ENCODE data around the gene PCDHB8.
A peak's percentile ranks its signal among the peaks of the same experiment; 100 is the strongest.
"Not testable (repeated sequence)": the region's sequence is repeated elsewhere in the genome, so short reads cannot be mapped to it uniquely, and the experiment has no call there.

The PCDHB8 gene

GRCh38 chr5:141184117-141184855, 6.7 kb downstream of the PCDHB8 start:
- not testable (repeated sequence) for DNase-seq

DNA sequence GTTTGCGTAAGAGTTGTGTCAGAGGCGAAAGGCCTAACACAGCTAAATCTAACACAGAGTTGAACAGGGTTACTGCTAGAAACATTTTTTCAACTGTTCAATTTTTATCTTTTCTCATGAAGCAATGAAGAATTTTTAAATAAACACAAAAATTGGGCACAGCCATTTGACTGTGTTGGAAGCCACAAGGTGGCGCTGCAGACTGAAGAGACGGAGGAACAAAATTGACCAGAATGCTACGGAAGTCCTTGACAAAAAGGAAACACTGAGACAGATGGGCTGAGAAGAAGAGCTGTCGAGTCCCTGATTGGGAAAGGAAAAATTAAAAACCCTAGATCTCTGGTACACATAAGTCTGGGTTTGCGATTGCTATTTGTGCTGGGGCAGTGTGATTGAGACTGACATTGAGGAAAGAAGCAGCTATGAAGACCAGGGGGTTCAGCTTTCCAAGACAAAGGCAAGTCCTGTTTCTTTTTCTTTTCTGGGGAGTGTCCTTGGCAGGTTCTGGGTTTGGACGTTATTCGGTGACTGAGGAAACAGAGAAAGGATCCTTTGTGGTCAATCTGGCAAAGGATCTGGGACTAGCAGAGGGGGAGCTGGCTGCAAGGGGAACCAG, 9.4 kb downstream of the PCDHB8 start, which contains the start of gene PCDHB9:
Gene PCDHB9 (plus strand): TSS at position 265 of the 616 bp plus-strand sequence. CDS start 158 bp downstream, at position 423.
- peak; percentile 14 for DNase-seq

- not testable (repeated sequence) for DNase-seq
Observed at GRCh38 chr5:141188682-141189081, 11.1 kb downstream of the PCDHB8 start.

GRCh38 chr5:141189131-141189530, 11.5 kb downstream of the PCDHB8 start:
- not testable (repeated sequence) for DNase-seq

GRCh38 chr5:141192110-141192725, 14.6 kb downstream of the PCDHB8 start, which contains the start of gene PCDHB10:
TSS of gene PCDHB10 (plus strand) at chr5:141192353. CDS start at chr5:141192553, 200 bp downstream.
- DNase-seq = peak; percentile 9

GRCh38 chr5:141194332-141194731, 16.7 kb downstream of the PCDHB8 start:
- DNase-seq = not testable (repeated sequence)

DNA sequence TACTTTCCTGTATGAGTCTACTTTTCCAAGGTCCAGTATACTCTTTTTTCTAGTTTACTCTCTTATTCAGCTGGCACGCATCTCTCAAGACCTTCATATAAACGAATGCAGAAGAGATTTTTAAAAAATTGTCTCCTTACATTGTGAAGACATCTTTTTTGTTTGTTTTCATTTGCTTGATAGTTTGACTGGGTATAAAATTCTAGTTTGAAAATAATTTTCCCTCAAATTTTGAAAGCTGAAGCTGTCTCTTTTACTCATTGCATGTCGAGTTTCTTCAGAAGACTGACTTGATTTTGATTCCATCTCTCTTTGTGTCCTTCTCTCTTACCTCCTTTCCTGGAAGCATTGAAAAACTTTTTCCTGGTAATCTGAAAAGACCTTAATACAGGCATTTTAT, 18.8 kb downstream of the PCDHB8 start:
- DNase-seq = no peak

DNA sequence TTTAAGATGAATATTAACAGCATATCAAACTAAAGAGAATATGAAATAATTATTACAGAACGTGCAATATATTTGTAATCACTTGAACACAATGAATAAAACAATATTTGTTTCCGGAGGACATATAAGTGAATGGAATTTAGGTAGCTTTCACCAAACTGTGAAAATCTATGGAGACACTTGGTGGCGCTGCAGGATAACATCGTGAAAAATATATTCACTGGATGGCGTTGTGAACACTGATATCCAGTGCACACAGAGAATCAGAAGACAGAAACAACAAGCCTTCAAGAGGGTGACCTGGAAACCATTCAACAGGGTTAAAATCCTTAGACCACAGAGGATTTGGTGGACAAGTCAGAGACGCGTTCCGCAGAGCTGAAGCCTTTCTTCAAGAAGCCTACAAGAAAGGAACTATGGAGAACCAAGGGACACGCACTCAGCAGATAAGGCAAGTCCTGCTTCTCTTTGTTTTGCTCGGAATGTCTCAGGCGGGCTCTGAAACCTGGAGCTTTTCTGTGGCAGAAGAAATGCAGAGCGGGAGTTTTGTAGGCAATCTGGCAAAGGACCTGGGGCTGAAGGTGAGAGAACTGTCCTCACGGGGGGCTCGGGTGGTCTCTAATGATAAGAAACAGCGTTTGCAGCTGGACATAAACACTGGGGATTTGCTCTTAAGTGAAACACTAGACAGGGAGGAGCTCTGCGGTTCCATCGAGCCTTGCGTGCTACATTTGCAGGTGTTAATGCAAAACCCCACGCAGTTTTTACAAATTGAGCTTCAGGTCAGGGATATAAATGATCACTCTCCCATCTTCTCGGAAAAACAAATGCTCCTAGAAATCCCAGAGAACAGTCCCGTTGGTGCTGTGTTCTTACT, 22.0 kb downstream of the PCDHB8 start, which contains the start of gene PCDHB11:
Gene PCDHB11 (plus strand): TSS at position 269 of the 877 bp plus-strand sequence. CDS start 148 bp downstream, at position 417.
- no peak for DNase-seq

DNA sequence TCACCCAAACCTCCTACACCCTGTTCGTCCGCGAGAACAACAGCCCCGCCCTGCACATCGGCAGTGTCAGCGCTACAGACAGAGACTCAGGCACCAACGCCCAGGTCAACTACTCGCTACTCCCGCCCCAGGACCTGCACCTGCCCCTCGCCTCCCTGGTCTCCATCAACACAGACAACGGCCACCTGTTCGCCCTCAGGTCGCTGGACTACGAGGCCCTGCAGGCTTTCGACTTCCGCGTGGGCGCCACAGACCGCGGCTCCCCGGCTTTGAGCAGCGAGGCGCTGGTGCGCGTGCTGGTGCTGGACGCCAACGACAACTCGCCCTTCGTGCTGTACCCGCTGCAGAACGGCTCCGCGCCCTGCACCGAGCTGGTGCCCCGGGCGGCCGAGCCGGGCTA, 23.5 kb downstream of the PCDHB8 start:
- not testable (repeated sequence) for DNase-seq

- not testable (repeated sequence) for DNase-seq
Observed at GRCh38 chr5:141201646-141202045, 24.1 kb downstream of the PCDHB8 start.

DNA sequence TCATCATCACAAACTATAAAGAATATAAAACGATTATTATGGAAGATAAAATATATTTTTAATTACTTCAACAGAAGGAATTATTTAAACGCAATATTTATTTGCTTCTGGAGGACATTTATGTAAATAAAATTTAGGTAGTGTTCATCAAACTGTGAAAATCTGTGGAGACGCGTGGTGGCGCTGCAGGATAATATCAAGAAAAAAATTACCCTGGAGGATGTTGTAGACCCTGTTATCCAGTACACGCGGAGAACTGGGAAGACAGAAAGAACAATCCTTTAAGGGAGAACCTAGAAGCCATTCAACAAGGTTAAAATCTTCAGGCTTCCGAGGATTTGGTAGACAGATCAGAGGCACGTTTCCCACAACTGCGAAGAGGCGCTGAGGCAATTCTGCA, 30.9 kb downstream of the PCDHB8 start, which contains the start of gene PCDHB12:
Gene PCDHB12 (plus strand): TSS at position 242 of the 400 bp plus-strand sequence. CDS start 189 bp downstream, outside the sequence.
- no peak for DNase-seq

GRCh38 chr5:141210281-141210680, 32.7 kb downstream of the PCDHB8 start:
- not testable (repeated sequence) for DNase-seq

DNA sequence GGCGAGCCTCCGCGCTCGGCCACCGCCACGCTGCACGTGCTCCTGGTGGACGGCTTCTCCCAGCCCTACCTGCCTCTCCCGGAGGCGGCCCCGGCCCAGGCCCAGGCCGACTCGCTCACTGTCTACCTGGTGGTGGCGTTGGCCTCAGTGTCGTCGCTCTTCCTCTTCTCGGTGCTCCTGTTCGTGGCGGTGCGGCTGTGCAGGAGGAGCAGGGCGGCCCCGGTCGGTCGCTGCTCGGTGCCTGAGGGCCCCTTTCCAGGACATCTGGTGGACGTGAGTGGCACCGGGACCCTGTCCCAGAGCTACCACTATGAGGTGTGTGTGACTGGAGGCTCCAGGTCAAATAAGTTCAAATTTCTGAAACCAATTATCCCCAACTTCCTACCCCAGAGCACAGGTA, 33.3 kb downstream of the PCDHB8 start:
- DNase-seq = not testable (repeated sequence)

GRCh38 chr5:141213656-141214339, 36.2 kb downstream of the PCDHB8 start, which contains the start of gene PCDHB13:
TSS of gene PCDHB13 (plus strand) at chr5:141213919. CDS start at chr5:141214124, 205 bp downstream.
- not testable (repeated sequence) for DNase-seq

- not testable (repeated sequence) for DNase-seq
Observed at GRCh38 chr5:141214583-141214982, 37.0 kb downstream of the PCDHB8 start.

GRCh38 chr5:141215504-141215903, 37.9 kb downstream of the PCDHB8 start:
- DNase-seq = not testable (repeated sequence)

DNA sequence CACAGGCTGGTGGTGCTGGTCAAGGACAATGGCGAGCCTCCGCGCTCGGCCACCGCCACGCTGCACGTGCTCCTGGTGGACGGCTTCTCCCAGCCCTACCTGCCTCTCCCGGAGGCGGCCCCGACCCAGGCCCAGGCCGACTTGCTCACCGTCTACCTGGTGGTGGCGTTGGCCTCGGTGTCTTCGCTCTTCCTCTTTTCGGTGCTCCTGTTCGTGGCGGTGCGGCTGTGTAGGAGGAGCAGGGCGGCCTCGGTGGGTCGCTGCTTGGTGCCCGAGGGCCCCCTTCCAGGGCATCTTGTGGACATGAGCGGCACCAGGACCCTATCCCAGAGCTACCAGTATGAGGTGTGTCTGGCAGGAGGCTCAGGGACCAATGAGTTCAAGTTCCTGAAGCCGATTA, 38.4 kb downstream of the PCDHB8 start:
- not testable (repeated sequence) for DNase-seq

DNA sequence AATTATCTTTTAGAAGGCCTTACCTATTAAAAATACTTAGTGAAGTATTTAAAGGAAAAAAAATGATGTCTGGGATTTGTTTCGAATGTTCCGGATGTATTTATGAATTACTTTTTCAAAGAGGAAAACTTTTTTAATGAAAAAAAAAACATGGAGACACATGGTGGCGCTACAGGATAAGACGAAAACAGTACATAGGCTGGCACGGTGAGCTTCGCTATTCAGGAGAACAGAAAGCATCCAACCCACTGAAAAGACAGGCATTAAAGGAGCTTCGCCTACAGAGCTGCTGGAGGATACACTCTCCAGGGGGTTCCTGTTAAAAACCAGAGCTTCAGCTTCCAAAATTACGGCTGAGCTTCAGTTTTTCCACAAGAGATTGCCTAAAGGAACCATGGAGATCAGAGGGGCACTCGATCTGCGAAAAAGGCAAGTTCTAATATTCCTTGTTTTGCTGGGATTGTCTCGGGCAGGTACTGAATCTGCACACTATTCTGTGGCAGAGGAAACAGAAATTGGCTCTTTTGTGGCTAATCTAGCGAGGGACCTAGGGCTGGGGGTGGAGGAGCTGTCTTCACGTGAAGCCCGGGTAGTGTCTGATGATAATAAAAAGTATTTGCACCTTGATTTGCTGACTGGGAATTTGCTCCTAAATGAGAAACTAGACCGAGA, 45.7 kb downstream of the PCDHB8 start, which contains the start of gene PCDHB14:
Gene PCDHB14 (plus strand): TSS at position 232 of the 672 bp plus-strand sequence. CDS start 163 bp downstream, at position 395.
- no peak for DNase-seq

GRCh38 chr5:141224844-141225243, 47.3 kb downstream of the PCDHB8 start:
- DNase-seq = not testable (repeated sequence)

DNA sequence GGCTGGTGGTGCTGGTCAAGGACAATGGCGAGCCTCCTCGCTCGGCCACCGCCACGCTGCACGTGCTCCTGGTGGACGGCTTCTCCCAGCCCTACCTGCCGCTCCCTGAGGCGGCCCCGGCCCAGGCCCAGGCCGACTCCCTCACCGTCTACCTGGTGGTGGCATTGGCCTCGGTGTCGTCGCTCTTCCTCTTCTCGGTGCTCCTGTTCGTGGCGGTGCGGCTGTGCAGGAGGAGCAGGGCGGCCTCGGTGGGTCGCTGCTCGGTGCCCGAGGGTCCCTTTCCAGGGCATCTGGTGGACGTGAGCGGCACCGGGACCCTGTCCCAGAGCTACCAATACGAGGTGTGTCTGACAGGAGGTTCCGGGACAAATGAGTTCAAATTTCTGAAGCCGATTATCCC, 47.8 kb downstream of the PCDHB8 start:
- DNase-seq = not testable (repeated sequence)
